WI38 (cell line): ENCODE measurements around the gene RHOF.
A peak's percentile ranks its signal among the peaks of the same experiment; 100 is the strongest.

Experiments used
- H3K4me3 ChIP-seq: 2 replicates; pipeline ENCODE4 v1.5.1; 2011; ENCODE audit warnings: low read depth, mild to moderate bottlenecking, control low read depth, low read length
- TF ChIP-seq, protein P1 (sequence below): IDR thresholded peaks from 2 replicates; pipeline ENCODE4 v1.5.1; 2012; ENCODE audit warnings: low read depth, mild to moderate bottlenecking, control low read depth, low read length

The RHOF gene, protein sequence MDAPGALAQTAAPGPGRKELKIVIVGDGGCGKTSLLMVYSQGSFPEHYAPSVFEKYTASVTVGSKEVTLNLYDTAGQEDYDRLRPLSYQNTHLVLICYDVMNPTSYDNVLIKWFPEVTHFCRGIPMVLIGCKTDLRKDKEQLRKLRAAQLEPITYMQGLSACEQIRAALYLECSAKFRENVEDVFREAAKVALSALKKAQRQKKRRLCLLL

DNA sequence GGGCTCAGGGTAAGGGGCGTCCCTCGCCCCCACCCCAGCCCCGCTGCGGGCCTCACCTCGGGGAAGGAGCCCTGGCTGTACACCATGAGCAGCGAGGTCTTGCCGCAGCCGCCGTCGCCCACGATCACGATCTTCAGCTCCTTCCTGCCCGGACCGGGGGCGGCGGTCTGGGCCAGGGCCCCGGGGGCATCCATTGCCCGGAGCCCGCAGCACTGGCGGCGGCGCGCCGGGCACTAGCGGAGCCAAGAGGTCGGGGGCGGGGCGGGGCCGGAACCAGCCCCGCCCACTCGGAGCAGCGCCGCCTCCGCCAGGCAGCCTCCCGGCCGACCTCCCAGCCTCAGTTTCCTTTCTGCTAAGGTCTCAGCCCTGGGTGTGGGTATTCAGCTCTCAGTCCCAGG, at the start of gene RHOF:
TSS of gene RHOF (minus strand) at position 249 of the 398 bp plus-strand sequence. CDS start at position 194, 55 bp downstream.
- TF ChIP-seq, protein P1, sequence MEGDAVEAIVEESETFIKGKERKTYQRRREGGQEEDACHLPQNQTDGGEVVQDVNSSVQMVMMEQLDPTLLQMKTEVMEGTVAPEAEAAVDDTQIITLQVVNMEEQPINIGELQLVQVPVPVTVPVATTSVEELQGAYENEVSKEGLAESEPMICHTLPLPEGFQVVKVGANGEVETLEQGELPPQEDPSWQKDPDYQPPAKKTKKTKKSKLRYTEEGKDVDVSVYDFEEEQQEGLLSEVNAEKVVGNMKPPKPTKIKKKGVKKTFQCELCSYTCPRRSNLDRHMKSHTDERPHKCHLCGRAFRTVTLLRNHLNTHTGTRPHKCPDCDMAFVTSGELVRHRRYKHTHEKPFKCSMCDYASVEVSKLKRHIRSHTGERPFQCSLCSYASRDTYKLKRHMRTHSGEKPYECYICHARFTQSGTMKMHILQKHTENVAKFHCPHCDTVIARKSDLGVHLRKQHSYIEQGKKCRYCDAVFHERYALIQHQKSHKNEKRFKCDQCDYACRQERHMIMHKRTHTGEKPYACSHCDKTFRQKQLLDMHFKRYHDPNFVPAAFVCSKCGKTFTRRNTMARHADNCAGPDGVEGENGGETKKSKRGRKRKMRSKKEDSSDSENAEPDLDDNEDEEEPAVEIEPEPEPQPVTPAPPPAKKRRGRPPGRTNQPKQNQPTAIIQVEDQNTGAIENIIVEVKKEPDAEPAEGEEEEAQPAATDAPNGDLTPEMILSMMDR = no peak
- peak within 1 kb of the TSS; percentile 50 for H3K4me3 ChIP-seq

DNA sequence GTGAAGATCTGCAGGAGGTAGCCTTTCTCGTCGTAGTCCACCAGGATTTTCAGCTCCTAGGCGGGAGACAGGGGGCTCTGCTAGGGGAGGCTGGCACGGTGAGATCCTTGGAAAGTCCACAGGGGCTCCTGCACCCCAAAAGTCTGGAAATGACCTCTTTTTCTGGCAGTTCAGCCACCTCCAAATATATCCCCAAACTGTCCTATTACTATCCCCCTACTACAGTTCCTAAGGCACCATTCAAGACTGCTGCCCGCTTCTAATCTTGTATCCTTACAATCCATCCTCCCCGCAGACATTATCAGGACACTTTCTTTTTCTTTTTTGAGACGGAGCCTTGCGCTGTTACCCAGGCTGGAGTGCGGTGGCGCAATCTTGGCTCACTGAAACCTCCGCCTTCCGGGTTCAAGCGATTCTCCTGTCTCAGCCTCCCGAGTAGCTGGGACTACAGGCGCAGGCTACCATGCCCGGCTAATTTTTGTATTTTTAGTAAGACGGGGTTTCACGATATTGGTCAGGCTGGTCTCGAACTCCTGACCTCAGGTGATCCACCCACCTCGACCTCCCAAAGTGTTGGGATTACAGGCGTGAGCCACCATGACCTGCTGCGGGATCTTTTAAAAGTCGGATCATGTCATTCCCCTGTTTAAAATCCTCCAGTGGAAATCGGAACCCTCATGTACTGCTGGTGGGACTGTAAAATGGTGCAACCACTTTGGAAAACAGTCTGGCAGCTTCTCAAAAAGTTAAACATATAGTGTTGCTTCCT, 46.7 kb upstream of the RHOF start:
- TF ChIP-seq, protein P1 = no peak
- H3K4me3 ChIP-seq = peak overlapping the region; percentile 70

DNA sequence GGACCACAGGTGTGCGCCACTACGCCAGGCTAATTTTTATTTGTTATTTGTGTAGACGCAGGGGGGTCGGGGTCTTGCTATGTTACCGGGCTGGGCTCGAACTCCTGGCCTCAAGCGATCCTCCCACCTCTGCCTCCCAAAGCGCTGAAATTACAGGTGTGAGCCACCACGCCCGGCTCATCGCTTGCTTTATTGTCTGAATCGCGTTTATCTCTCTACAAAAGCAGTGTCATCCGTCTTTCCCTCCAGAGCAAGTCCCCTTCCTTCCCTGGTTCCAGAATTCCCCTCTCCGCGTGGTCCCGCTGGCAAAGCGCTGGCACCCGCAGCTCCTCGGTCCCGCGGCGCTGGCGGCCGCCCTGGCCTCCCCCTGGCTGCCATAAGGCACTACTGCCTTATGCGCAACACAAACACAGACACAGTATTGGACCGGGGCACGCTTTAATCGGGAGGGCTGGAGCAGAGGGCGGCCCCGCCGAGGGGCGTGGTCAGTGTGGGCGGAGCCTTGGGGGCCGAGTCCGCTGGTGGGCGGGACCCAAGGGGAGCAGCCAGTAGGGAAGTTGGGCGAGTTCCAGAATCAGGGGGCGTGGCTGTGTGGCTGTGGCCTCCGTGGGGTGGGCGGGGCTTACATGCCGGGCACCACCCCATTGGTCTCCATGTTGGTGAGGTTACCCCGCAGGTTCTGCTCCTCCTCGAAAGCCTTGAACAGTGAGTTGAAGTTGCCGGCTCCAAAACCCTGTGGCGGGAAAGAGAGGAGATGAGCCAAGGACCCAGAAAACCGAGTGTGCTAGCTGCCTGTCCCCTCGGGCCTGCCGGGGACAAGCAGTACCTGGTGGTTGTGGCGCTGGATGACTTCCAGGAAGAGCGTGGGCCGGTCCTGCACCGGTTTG, 45.9 kb upstream of the RHOF start:
- H3K4me3 ChIP-seq = peak overlapping the region; percentile 70
- TF ChIP-seq, protein P1 = peak; percentile 34; the same call in 1 of the 2 replicates

DNA sequence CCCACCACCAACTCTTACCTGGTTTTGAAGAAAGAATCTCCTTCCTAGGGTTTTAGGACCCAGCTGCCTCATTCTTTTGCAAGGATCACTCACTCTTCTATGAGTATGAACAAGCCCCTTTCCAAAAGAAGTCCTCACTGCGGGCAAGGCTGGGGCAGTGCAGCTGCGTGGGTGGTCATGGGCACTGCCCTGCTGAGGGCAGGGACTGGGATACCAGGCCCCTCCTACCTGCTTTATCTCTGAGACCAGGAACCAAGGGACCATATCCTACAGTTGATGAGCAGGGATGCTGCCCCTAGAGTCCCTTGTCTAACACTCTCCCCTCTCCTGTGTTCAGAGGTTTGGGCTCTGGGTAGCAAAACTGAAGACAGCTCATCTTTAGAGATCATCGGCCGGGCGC, 44.6 kb upstream of the RHOF start:
- TF ChIP-seq, protein P1 = no peak
- no peak overlapping the region for H3K4me3 ChIP-seq

DNA sequence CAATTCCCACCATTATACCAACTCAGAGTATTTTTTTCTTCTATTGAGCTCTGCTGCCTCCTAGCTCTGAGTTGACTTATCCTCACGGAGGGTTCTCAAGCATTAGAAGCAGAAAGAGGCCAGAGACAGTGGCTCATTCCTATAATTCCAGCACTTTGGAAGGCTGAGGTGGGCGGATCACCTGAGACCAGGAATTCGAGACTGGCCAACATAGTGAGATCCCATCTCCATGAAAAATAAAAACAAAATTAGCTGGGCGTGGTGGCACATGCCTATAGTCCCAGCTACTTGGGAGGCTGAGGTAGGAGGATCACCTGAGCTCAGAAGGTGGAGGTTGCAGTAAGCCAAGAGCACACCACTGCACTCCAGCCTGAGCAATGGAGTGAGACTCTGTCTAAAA, 44.2 kb upstream of the RHOF start:
- TF ChIP-seq, protein P1 = no peak
- H3K4me3 ChIP-seq = no peak overlapping the region

DNA sequence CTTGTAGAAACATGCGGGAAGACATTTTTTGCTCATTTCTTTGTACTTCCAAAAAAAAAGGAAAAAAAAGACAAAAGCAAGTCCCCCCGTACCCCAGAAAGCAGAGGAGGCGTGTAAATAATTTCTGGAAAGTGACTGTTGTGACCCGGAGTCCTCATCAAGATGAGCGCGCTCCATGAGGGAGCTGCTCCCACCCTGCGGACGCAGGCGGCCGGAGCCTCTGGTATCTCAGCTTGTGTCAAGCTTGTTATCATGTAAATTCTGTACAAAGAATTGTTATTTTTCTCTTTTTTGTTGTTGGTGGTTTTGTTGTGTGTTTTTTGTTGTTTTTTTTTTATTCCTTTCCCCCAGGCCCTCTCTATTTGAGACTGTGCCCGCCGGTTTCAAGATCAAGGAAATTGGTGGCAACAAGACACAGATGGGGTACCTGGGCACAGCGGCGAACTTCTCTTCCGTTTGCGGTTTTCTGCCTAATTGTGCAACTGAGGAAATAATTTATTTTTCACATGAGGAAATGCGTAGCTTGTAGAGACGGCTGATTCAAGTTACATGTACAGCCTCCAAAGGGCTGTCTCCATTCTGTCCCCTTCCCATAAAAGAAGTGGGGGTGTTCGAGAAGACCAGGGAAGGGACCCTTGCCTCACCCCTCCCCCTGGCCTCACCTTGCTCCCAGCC, 38.2 kb upstream of the RHOF start:
- H3K4me3 ChIP-seq = no peak overlapping the region
- TF ChIP-seq, protein P1 = no peak
